ENCODE results near the gene AHNAK.
"Not testable (repeated sequence)": the region's sequence is repeated elsewhere in the genome, so short reads cannot be mapped to it uniquely, and the experiment has no call there.

Gene AHNAK

DNA sequence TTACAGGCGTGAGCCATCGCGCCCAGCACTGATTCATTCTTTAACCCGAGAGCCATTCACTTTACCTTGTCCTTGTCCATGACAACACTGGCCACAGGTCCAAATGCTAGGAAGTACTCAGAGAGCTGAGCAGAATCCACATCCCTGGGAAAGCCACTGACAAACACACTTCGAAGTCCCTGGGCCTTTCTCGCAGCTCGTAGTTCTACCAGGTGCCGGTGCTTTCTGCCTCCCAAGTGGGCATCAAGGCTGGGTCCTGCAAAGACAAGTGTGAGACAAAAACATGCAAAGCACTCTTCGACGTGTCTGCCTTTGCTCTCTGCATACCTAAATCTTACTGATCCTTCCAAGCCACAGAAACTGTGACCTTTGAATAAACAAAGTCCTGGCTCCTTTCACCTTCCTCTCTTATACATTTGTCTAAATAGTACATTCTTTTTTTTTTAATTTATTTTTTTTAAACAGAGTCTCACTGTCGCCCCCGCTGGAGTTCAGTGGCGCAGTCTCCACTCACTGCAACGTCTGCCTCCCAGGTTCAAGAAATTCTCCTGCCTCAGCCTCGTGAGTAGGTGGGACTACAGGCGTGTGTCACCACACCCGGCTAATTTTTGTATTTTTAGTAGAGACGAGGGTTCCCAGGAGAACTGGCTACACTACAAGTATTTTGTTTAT lies 42.5 kb upstream of the AHNAK start:
- Histone ChIP-seq H3K27me3 (ENCODE audit: low read length) (no peaks in the 10 kb centered on the region), H3F3A (ENCODE audit: insufficient read depth) (peaks cover 15% of the 10 kb centered on the region), H3K4me3 (ENCODE audit: insufficient read depth, low read length, poor library complexity, severe bottlenecking) (no peak overlapping the region), H3K27ac (ENCODE audit: low read depth, low read length) (no peak overlapping the region), H3K9me3 (ENCODE audit: insufficient read depth, low read length) (no peaks in the 10 kb centered on the region), H3K79me2 (ENCODE audit: insufficient read depth, low read length) (peaks cover 24% of the 10 kb centered on the region), H2AFZ (ENCODE audit: low read depth, low read length, severe bottlenecking) (no peak overlapping the region), H3K4me2 (ENCODE audit: low read depth, low read length, poor library complexity, severe bottlenecking) (peak overlapping the region; percentile 93), H3K9me2 (replicated peaks; ENCODE audit: insufficient read depth, low read length) (no peaks in the 10 kb centered on the region), H4K20me1 (ENCODE audit: low read depth, low read length) (no peaks in the 10 kb centered on the region), H3K36me3 (ENCODE audit: low read length) (peaks cover 8% of the 10 kb centered on the region; the same call in 1 of the 2 replicates), H3K9ac (ENCODE audit: low read length) (0 out of 2 replicates have a peak overlapping the region, but pooled peaks have one; percentile 4)
- TF ChIP-seq EZH2phosphoT487 (conservative IDR thresholded peaks at IDR 0.05; ENCODE audit: low read length): no peak
- TF ChIP-seq, protein P1, sequence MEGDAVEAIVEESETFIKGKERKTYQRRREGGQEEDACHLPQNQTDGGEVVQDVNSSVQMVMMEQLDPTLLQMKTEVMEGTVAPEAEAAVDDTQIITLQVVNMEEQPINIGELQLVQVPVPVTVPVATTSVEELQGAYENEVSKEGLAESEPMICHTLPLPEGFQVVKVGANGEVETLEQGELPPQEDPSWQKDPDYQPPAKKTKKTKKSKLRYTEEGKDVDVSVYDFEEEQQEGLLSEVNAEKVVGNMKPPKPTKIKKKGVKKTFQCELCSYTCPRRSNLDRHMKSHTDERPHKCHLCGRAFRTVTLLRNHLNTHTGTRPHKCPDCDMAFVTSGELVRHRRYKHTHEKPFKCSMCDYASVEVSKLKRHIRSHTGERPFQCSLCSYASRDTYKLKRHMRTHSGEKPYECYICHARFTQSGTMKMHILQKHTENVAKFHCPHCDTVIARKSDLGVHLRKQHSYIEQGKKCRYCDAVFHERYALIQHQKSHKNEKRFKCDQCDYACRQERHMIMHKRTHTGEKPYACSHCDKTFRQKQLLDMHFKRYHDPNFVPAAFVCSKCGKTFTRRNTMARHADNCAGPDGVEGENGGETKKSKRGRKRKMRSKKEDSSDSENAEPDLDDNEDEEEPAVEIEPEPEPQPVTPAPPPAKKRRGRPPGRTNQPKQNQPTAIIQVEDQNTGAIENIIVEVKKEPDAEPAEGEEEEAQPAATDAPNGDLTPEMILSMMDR (IDR thresholded peaks at IDR 0.05; ENCODE audit: insufficient read depth, low read length, poor library complexity, severe bottlenecking): peak; percentile 52

DNA sequence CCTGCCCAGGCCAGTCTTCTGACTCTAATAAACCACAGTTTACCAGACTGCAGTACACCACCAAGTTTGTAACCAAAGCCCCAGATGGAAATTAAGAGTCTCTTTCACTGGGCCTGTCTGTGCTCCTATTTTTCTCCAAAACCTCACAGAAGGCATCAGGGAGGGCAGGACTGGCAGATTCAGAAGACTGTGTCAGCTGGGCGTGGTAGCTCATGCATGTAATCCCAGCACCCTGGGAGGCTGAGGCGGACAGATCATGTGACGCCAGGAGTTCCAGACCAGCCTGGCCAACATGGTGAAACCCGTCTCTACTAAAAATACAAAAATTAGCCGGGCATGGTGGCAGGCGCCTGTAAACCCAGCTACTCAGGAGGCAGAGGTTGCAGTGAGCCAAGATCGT lies 38.8 kb upstream of the AHNAK start:
- not testable (repeated sequence) for H3K27ac ChIP-seq (ENCODE audit: low read depth, low read length); H3K4me2 ChIP-seq (ENCODE audit: low read depth, low read length, poor library complexity, severe bottlenecking); H3K9me3 ChIP-seq (ENCODE audit: insufficient read depth, low read length); H3F3A ChIP-seq (ENCODE audit: insufficient read depth); H3K27me3 ChIP-seq (ENCODE audit: low read length); H3K9ac ChIP-seq (ENCODE audit: low read length); H3K9me2 ChIP-seq (replicated peaks; ENCODE audit: insufficient read depth, low read length); H4K20me1 ChIP-seq (ENCODE audit: low read depth, low read length); H2AFZ ChIP-seq (ENCODE audit: low read depth, low read length, severe bottlenecking); H3K4me3 ChIP-seq (ENCODE audit: insufficient read depth, low read length, poor library complexity, severe bottlenecking); H3K36me3 ChIP-seq (ENCODE audit: low read length)
- peaks cover 19% of the 10 kb centered on the region for H3K79me2 ChIP-seq (ENCODE audit: insufficient read depth, low read length)

DNA sequence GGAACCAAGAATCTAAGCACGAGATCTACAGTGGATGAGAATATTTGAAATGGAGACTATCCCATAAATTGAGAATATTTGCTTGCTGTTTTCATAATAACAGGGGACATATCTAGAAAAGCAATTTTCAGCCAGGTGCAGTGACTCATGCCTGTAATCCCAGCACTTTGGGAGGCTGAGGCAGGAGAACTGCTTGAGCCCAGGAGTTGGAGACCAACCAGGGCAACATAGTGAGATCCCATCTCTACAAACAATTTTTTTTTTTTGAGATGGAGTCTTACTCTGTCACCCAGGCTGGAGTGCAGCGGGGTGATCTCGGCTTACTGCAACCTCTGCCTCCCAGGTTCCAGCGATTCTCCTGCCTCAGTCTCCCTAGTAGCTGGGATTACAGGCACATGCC lies 35.1 kb upstream of the AHNAK start:
- peaks cover 12% of the 10 kb centered on the region; the same call in 1 of the 2 replicates for H3K79me2 ChIP-seq (ENCODE audit: insufficient read depth, low read length)
- H3K9me2 ChIP-seq (replicated peaks; ENCODE audit: insufficient read depth, low read length); H4K20me1 ChIP-seq (ENCODE audit: low read depth, low read length); H3K36me3 ChIP-seq (ENCODE audit: low read length); H3K4me3 ChIP-seq (ENCODE audit: insufficient read depth, low read length, poor library complexity, severe bottlenecking); H3K9ac ChIP-seq (ENCODE audit: low read length); H3K4me2 ChIP-seq (ENCODE audit: low read depth, low read length, poor library complexity, severe bottlenecking); H3K27me3 ChIP-seq (ENCODE audit: low read length); H3F3A ChIP-seq (ENCODE audit: insufficient read depth); H2AFZ ChIP-seq (ENCODE audit: low read depth, low read length, severe bottlenecking); H3K9me3 ChIP-seq (ENCODE audit: insufficient read depth, low read length); H3K27ac ChIP-seq (ENCODE audit: low read depth, low read length): not testable (repeated sequence)

DNA sequence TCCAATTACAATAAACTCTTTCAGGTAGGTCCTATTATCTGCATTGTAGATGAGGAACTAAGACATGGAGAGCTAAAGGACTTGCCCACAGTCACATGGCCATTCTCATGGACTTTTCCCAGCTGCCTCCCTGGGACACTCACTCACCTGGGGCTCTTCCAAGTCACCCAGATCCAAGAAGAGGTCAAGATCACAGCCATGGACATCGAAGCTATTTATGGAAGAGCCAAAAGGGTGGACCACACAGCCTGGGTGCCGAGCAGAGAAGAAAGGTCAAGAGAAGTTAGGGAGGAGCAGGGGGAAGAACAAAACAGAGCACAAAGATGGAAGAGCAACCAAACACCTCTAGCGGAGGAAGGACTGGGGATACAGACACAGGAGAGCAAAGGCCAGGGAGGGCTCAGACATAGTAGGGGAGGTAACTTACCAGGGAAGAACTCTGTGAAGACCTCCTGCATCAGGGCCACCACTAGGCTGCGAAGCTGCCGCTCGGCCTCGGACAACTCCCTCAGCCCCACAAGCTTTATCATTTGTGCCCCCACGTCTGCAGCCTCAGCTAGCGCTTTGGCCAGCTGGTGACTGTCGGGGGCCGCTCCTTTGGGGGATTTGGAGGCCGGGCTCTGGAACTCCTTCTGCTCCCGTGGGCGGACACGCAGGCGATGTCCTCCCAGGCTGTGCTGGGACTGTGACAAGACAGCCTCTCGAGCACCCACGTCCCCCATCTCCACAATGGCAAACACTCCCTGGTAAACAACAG lies 34.5 kb upstream of the AHNAK start:
- no peak overlapping the region for H2AFZ ChIP-seq (ENCODE audit: low read depth, low read length, severe bottlenecking)
- H3K79me2 ChIP-seq (ENCODE audit: insufficient read depth, low read length): peaks cover 10% of the 10 kb centered on the region; the same call in 1 of the 2 replicates
- H3K9me3 ChIP-seq (ENCODE audit: insufficient read depth, low read length): no peaks in the 10 kb centered on the region
- no peak overlapping the region for H3K4me3 ChIP-seq (ENCODE audit: insufficient read depth, low read length, poor library complexity, severe bottlenecking)
- no peak overlapping the region for H3K9ac ChIP-seq (ENCODE audit: low read length)
- H3K27ac ChIP-seq (ENCODE audit: low read depth, low read length): no peak overlapping the region
- no peaks in the 10 kb centered on the region for H3K9me2 ChIP-seq (replicated peaks; ENCODE audit: insufficient read depth, low read length)
- H3K4me2 ChIP-seq (ENCODE audit: low read depth, low read length, poor library complexity, severe bottlenecking): no peak overlapping the region
- TF ChIP-seq, protein P1 (IDR thresholded peaks at IDR 0.05; ENCODE audit: insufficient read depth, low read length, poor library complexity, severe bottlenecking): no peak
- TF ChIP-seq EZH2phosphoT487 (conservative IDR thresholded peaks at IDR 0.05; ENCODE audit: low read length): no peak
- H3F3A ChIP-seq (ENCODE audit: insufficient read depth): peaks cover 4% of the 10 kb centered on the region; the same call in 1 of the 2 replicates
- H3K36me3 ChIP-seq (ENCODE audit: low read length): peaks cover 3% of the 10 kb centered on the region; the same call in 1 of the 2 replicates
- H4K20me1 ChIP-seq (ENCODE audit: low read depth, low read length): no peaks in the 10 kb centered on the region
- no peaks in the 10 kb centered on the region for H3K27me3 ChIP-seq (ENCODE audit: low read length)
